ENCODE measurements around the gene EPB41L2. TPM values are rescaled to one million over a fixed set of nuclear protein-coding genes. Genes with fewer than 3 reads are reported as not detected.

Gene EPB41L2
- total RNA-seq, 4 donors from 2014 or later, result 190 to 321 (median 265) TPM

DNA sequence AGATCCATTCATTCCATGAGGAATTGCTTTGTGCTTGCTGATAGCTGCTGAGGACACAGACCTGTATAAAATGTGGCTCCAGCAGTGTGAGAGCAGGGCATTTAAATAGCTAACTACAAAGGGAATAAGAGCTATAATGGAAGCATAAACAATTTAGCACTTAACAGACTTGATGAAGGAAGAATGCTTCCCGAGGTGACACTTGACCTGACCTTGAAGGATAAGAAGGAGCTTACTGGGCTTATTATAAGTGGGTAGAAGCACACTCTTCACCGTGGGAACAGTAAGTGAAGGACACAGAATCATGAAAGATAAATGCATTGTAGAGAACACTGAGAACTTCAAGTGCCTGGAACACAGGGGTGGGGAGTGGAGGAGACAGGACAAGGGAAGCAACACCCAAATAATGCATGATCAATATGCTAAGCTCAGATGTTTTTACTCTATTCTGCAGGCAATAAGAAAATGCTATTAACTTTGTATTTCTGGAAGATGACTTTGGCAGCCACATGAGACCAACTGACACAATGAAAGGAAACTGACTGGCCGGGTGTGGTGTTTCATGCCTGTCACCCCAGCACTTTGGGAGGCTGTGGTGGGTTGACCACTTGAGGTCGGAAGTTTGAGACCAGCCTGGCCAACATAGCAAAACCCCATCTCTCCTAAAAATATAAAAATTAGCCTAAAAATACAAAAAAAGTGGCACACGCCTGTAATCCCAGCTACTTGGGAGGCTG lies 84.2 kb downstream of the EPB41L2 start:
- no peak for TF ChIP-seq EP300 (IDR thresholded peaks at IDR 0.05)
- TF ChIP-seq, protein P1, sequence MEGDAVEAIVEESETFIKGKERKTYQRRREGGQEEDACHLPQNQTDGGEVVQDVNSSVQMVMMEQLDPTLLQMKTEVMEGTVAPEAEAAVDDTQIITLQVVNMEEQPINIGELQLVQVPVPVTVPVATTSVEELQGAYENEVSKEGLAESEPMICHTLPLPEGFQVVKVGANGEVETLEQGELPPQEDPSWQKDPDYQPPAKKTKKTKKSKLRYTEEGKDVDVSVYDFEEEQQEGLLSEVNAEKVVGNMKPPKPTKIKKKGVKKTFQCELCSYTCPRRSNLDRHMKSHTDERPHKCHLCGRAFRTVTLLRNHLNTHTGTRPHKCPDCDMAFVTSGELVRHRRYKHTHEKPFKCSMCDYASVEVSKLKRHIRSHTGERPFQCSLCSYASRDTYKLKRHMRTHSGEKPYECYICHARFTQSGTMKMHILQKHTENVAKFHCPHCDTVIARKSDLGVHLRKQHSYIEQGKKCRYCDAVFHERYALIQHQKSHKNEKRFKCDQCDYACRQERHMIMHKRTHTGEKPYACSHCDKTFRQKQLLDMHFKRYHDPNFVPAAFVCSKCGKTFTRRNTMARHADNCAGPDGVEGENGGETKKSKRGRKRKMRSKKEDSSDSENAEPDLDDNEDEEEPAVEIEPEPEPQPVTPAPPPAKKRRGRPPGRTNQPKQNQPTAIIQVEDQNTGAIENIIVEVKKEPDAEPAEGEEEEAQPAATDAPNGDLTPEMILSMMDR (IDR thresholded peaks at IDR 0.05), result no peak
- no peak for TF ChIP-seq POLR2A (IDR thresholded peaks at IDR 0.05)
- H3K9me3 ChIP-seq, result no peaks in the 10 kb centered on the region
- H3K27me3 ChIP-seq, result no peaks in the 10 kb centered on the region
- no peaks in the 10 kb centered on the region for H3K36me3 ChIP-seq
- peak overlapping the region in 1 of 4 donors; percentile 16 for H3K27ac ChIP-seq
- peaks cover 0 to 69% (median 12%) of the 10 kb centered on the region in 4 donors for H3K4me1 ChIP-seq
- 60 to 67% methylated on average over 5 of the region's 5 CpGs for WGBS, 2 donors
- no peak for DNase-seq (ENCODE audit: low spot score in 2 of 2)
- H3K4me3 ChIP-seq, result no peak overlapping the region

DNA sequence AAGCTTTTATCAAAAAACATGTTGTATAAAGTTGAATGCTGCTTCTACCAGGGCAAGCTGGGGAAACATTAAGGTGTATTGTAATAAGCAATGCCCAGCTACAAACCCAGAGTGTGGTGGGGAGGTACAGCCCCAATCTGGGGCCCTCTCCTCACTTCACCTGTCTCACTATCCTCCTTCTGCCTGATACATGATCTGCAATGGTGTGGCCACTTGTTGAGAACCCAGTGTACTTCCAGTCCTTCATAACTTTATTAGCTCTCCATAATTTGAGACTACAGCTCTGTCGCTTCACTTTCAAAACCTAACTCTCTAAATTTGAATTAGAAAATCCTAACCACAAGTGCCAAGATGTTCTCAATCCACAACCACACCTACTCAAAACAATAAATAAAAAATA lies 84.9 kb downstream of the EPB41L2 start:
- H3K4me3 ChIP-seq, result no peak overlapping the region
- no peaks in the 10 kb centered on the region for H3K9me3 ChIP-seq
- WGBS, 2 donors, result 89 to 93% methylated on average over 1 of the region's 1 CpG
- no peaks in the 10 kb centered on the region for H3K36me3 ChIP-seq
- no peak for DNase-seq (ENCODE audit: low spot score in 2 of 2)
- peak overlapping the region in 2 of 4 donors; percentile 33 to 44 for H3K27ac ChIP-seq
- H3K4me1 ChIP-seq, result peaks cover 0 to 69% (median 12%) of the 10 kb centered on the region in 4 donors
- H3K27me3 ChIP-seq, result no peaks in the 10 kb centered on the region
- no peak for TF ChIP-seq EP300 (IDR thresholded peaks at IDR 0.05)
- TF ChIP-seq, protein P1 (IDR thresholded peaks at IDR 0.05), result no peak
- TF ChIP-seq POLR2A (IDR thresholded peaks at IDR 0.05), result no peak

DNA sequence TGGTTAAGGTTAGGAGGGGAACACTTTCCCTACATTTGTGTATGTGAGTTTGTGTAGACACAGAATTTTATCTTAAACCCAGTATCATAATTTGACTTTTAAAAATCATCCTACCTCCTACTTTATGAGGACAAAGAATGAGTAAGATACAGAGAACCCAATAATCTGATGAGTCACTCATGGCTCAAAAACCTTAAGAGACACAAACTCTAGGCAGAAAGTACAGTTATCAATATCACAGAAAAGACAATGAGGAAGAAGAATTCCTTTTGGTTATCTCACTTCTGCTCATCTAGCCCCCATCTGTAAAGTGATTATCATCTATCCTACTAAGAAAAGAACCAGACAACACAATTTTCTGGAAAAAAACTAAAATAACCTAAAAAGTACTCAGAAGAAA lies 87.7 kb downstream of the EPB41L2 start:
- TF ChIP-seq EP300 (IDR thresholded peaks at IDR 0.05) (no peak), POLR2A (IDR thresholded peaks at IDR 0.05) (no peak)
- TF ChIP-seq, protein P1 (IDR thresholded peaks at IDR 0.05), result no peak
- Histone ChIP-seq H3K4me3 (no peak overlapping the region), H3K36me3 (no peaks in the 10 kb centered on the region), H3K27ac (no peak overlapping the region), H3K27me3 (no peaks in the 10 kb centered on the region), H3K4me1 (peaks cover 0 to 53% (median 3%) of the 10 kb centered on the region in 4 donors), H3K9me3 (no peaks in the 10 kb centered on the region)
- DNase-seq (ENCODE audit: low spot score in 2 of 2), result no peak

DNA sequence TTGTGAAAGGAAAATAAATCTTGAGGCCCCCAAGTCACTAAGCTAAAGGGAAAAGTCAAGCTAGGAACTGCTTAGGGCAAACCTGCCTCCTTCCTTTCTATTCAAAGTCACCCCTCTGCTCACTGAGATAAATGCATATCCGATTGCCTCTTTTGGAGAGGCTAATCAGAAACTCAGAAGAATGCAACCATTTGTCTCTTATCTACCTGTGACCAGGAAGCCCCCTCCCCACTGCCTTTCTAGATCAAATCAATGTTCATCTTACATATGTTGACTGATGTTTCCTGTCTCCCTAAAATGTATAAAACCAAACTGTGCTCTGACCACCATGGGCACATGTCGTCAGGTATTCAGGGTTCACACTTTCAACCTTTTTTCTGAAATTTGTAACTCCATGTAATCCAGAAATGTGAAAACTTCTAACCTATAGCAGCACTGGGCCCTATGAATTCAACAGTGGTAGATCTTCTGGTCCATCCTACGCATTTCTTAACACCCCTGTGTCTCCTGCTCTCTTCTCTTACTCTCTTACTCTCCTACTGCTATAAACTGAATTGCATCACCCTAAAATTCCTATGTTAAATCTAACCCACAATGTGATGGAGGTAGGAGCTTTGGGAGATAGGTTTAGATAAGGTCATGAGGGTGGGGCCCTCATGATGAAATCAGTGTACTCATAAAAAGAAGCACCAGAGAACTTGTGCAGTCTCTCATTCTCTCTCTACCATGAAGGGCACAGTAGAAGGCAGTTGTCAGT lies 89.3 kb downstream of the EPB41L2 start:
- Histone ChIP-seq H3K36me3 (no peaks in the 10 kb centered on the region), H3K27ac (no peak overlapping the region), H3K4me1 (peaks cover 0 to 44% (median 4%) of the 10 kb centered on the region in 4 donors), H3K27me3 (no peaks in the 10 kb centered on the region), H3K4me3 (no peak overlapping the region), H3K9me3 (no peaks in the 10 kb centered on the region)
- 92 to 99% methylated on average over 3 of the region's 3 CpGs for WGBS, 2 donors
- TF ChIP-seq POLR2A (IDR thresholded peaks at IDR 0.05) (no peak), EP300 (IDR thresholded peaks at IDR 0.05) (no peak)
- TF ChIP-seq, protein P1 (IDR thresholded peaks at IDR 0.05), result no peak
- DNase-seq (ENCODE audit: low spot score in 2 of 2), result no peak

DNA sequence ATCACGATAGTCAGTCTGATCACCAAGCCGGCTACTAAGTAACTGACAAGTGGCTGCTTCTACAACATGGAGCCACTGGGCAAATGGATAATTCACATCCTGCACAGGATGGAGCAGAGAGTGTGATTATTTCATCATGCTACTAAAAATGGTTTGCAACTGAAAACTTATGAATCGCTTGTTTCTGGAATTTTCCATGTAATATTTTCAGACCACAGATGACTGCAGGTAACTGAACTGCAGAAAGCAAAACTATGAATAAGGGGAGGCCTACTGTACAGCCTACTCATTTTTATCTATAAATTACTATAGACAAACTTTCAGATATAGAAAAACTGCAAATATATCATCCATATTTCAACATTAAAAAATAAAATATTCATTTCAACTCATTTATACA lies 91.5 kb downstream of the EPB41L2 start:
- 92 to 95% methylated on average over 3 of the region's 3 CpGs for WGBS, 2 donors
- Histone ChIP-seq H3K4me3 (no peak overlapping the region), H3K27ac (no peak overlapping the region), H3K9me3 (no peaks in the 10 kb centered on the region), H3K36me3 (no peaks in the 10 kb centered on the region), H3K27me3 (no peaks in the 10 kb centered on the region), H3K4me1 (peaks cover 0 to 43% (median 15%) of the 10 kb centered on the region in 4 donors)
- TF ChIP-seq POLR2A (IDR thresholded peaks at IDR 0.05) (no peak), EP300 (IDR thresholded peaks at IDR 0.05) (no peak)
- TF ChIP-seq, protein P1 (IDR thresholded peaks at IDR 0.05), result no peak
- no peak for DNase-seq (ENCODE audit: low spot score in 2 of 2)
